Frontal cortex (tissue), 4 donors: Measurements from ENCODE around the gene LHFPL2. TPM values are rescaled to one million over a fixed set of nuclear protein-coding genes. Genes with fewer than 3 reads are reported as not detected.
"Not testable (repeated sequence)": the region's sequence is repeated elsewhere in the genome, so short reads cannot be mapped to it uniquely, and the experiment has no call there.

Experiments
- DNase-seq, 2 donors: peaks; one replicate each; pipeline ENCODE4 v3.0.0; 2012; ENCODE audit warnings: low spot score in 2 of 2
- FAIRE-seq: peaks from 2 replicates; lab custom pipeline; 2012; peaks lifted over from hg19 to GRCh38; lab: Jason Lieb, UNC
- total RNA-seq: library from RNA; depleted of rRNA; stranded (reverse); fragments of >200 nt; gene quantifications from one replicate; pipeline ENCODE4 v1.2.3, GENCODE V29; 2014
- donor health status: control.
- donor health status: control.
- donor health status: control.

Gene LHFPL2
- total RNA-seq, 1 donor from 2014 or later: 23.2 TPM

GRCh38 chr5:78626009-78626571 lies 22.5 kb downstream of the LHFPL2 start:
- FAIRE-seq: no peak
- no peak for DNase-seq

- no peak for FAIRE-seq
- DNase-seq: no peak
These were observed 23.6 kb downstream of the LHFPL2 start for GRCh38 chr5:78624992-78625391.

GRCh38 chr5:78624011-78624541 lies 24.5 kb downstream of the LHFPL2 start:
- FAIRE-seq (no peak), DNase-seq (no peak)

- DNase-seq: no peak
- FAIRE-seq: no peak
These were observed 26.1 kb downstream of the LHFPL2 start for GRCh38 chr5:78622302-78622971.

GRCh38 chr5:78621291-78621738 lies 27.3 kb downstream of the LHFPL2 start:
- no peak for DNase-seq
- no peak for FAIRE-seq

GRCh38 chr5:78620119-78620518 lies 28.5 kb downstream of the LHFPL2 start:
- DNase-seq, FAIRE-seq: not testable (repeated sequence)

GRCh38 chr5:78618303-78618702 lies 30.3 kb downstream of the LHFPL2 start:
- no peak for FAIRE-seq

GRCh38 chr5:78615697-78616096 lies 32.9 kb downstream of the LHFPL2 start:
- FAIRE-seq: no peak
- DNase-seq: no peak

More at GRCh38 chr5:78618303-78618702, 30.3 kb downstream of the LHFPL2 start:
- no peak for DNase-seq

- no peak for FAIRE-seq
- DNase-seq: no peak
These were observed 33.8 kb downstream of the LHFPL2 start for GRCh38 chr5:78614816-78615215.

GRCh38 chr5:78613756-78614155 lies 34.8 kb downstream of the LHFPL2 start:
- no peak for FAIRE-seq
- DNase-seq: no peak

- DNase-seq (no peak), FAIRE-seq (no peak)
These were observed 35.4 kb downstream of the LHFPL2 start for GRCh38 chr5:78613151-78613533.

GRCh38 chr5:78612227-78613150 lies 36.1 kb downstream of the LHFPL2 start:
- no peak for DNase-seq
- no peak for FAIRE-seq

GRCh38 chr5:78611126-78611605 lies 37.4 kb downstream of the LHFPL2 start:
- no peak for FAIRE-seq
- no peak for DNase-seq

GRCh38 chr5:78610636-78611035 lies 37.9 kb downstream of the LHFPL2 start:
- FAIRE-seq: no peak
- no peak for DNase-seq

- FAIRE-seq (no peak), DNase-seq (no peak)
These were observed 38.4 kb downstream of the LHFPL2 start for GRCh38 chr5:78610163-78610583.

- DNase-seq (no peak), FAIRE-seq (no peak)
These were observed 40.7 kb downstream of the LHFPL2 start for GRCh38 chr5:78607864-78608263.

- DNase-seq (no peak), FAIRE-seq (no peak)
These were observed 42.3 kb downstream of the LHFPL2 start for GRCh38 chr5:78606241-78606640.

GRCh38 chr5:78605611-78606010 lies 43.0 kb downstream of the LHFPL2 start:
- DNase-seq (no peak), FAIRE-seq (no peak)

- no peak for FAIRE-seq
- DNase-seq: no peak
These were observed 43.8 kb downstream of the LHFPL2 start for GRCh38 chr5:78604689-78605285.

- FAIRE-seq: no peak
- DNase-seq: no peak
These were observed 44.9 kb downstream of the LHFPL2 start for GRCh38 chr5:78603636-78604175.
